H1 (cell line): ENCODE results near the gene MARCKS. TPM values are rescaled to one million over a fixed set of nuclear protein-coding genes. Genes with fewer than 3 reads are reported as not detected.

Experiments
- ASH2L ChIP-seq: fragments of 200-600, 300-600 bp; sonication (generic); IDR thresholded peaks from one replicate; pipeline ENCODE4 v1.7.1; 2017; ENCODE audit warnings: low read length
- BACH1 ChIP-seq: IDR thresholded peaks from 2 replicates; pipeline ENCODE4 v1.6.1; 2012; ENCODE audit warnings: low read length, improper control_type of control experiment
- CHD1 ChIP-seq: IDR thresholded peaks from 2 replicates; pipeline ENCODE4 v1.6.1; 2012; ENCODE audit warnings: low read depth, low read length, improper control_type of control experiment
- CREB1 ChIP-seq: IDR thresholded peaks from 2 replicates; pipeline ENCODE4 v1.6.1; 2012; ENCODE audit warnings: inconsistent platforms
- CTCF ChIP-seq, 3 experiments: IDR thresholded peaks; 1 replicate in 2 of 3; 2 replicates in 1 of 3; pipeline versions ENCODE4 v1.5.1 to v1.6.1; 2011; ENCODE audit warnings: low read length in 3 of 3, mild to moderate bottlenecking in 3 of 3, inconsistent platforms in 2 of 3, low read depth in 1 of 3, moderate library complexity in 1 of 3; ENCODE audit not compliant: insufficient read depth in 1 of 3; ENCODE audit errors: control extremely low read depth in 1 of 3
- EP300 ChIP-seq, 2 experiments: IDR thresholded peaks; 1 replicate in 1 of 2; 2 replicates in 1 of 2; pipeline ENCODE4 v1.6.1; 2011 to 2012; ENCODE audit warnings: low read depth in 2 of 2, low read length in 2 of 2, mild to moderate bottlenecking in 2 of 2, borderline replicate concordance in 1 of 2, inconsistent platforms in 1 of 2, moderate library complexity in 1 of 2
- GABPA ChIP-seq: IDR thresholded peaks from 2 replicates; pipeline ENCODE4 v1.6.1; 2011; ENCODE audit warnings: mild to moderate bottlenecking, low read length, moderate library complexity, borderline replicate concordance; ENCODE audit not compliant: insufficient read depth
- GTF2F1 ChIP-seq: IDR thresholded peaks from 2 replicates; pipeline ENCODE4 v1.6.1; 2012; ENCODE audit warnings: low read depth, low read length, improper control_type of control experiment, borderline replicate concordance
- HDAC2 ChIP-seq, 2 experiments: fragments of 300-600 bp in 1 of 2; sonication (generic) in 1 of 2; IDR thresholded peaks; 2 replicates each; pipeline ENCODE4 v1.6.1; 2011 to 2012; ENCODE audit warnings: low read depth in 2 of 2, low read length in 2 of 2, mild to moderate bottlenecking in 2 of 2, moderate library complexity in 2 of 2, borderline replicate concordance in 1 of 2, inconsistent platforms in 1 of 2
- JUND ChIP-seq: IDR thresholded peaks from 2 replicates; pipeline ENCODE4 v1.6.1; 2011; ENCODE audit warnings: mild to moderate bottlenecking, improper control_type of control experiment, low read length
- KDM5A ChIP-seq: fragments of 200-600 bp; IDR thresholded peaks from 2 replicates; pipeline ENCODE4 v1.7.1; 2012; ENCODE audit warnings: mild to moderate bottlenecking, low read length, inconsistent platforms, mixed read lengths
- PHF8 ChIP-seq: fragments of 200-600 bp; sonication (generic); conservative IDR thresholded peaks from 2 replicates; pipeline ENCODE4 v1.7.1; 2012; ENCODE audit warnings: low read depth, mild to moderate bottlenecking, inconsistent platforms, low read length, moderate library complexity
- POLR2AphosphoS5 ChIP-seq: IDR thresholded peaks from 2 replicates; pipeline ENCODE4 v1.6.1; 2011; ENCODE audit warnings: low read depth, low read length
- RAD21 ChIP-seq, 2 experiments: IDR thresholded peaks in 1 of 2; conservative IDR thresholded peaks in 1 of 2; 2 replicates each; pipeline ENCODE4 v1.6.1; 2011; ENCODE audit warnings: low read depth in 2 of 2, low read length in 2 of 2, improper control_type of control experiment in 1 of 2, inconsistent platforms in 1 of 2, mild to moderate bottlenecking in 1 of 2, moderate library complexity in 1 of 2
- RFX5 ChIP-seq: IDR thresholded peaks from 2 replicates; pipeline ENCODE4 v1.6.1; 2011; ENCODE audit warnings: low read depth, low read length, improper control_type of control experiment, borderline replicate concordance
- SIN3A ChIP-seq, 2 experiments: IDR thresholded peaks in 1 of 2; conservative IDR thresholded peaks in 1 of 2; 2 replicates each; pipeline ENCODE4 v1.6.1; 2011 to 2012; ENCODE audit warnings: low read length in 2 of 2, improper control_type of control experiment in 1 of 2, low read depth in 1 of 2, mild to moderate bottlenecking in 1 of 2
- SP4 ChIP-seq: IDR thresholded peaks from 2 replicates; pipeline ENCODE4 v1.6.1; 2012; ENCODE audit warnings: low read length, inconsistent platforms
- TAF7 ChIP-seq: optimal IDR thresholded peaks from 2 replicates; pipeline ENCODE3; 2011; ENCODE audit warnings: low read depth, mild to moderate bottlenecking, inconsistent platforms, low read length, moderate library complexity, borderline replicate concordance
- TBP ChIP-seq: IDR thresholded peaks from 2 replicates; pipeline ENCODE4 v1.6.1; 2011; ENCODE audit warnings: low read depth, low read length, improper control_type of control experiment
- ZNF274 ChIP-seq: IDR thresholded peaks from 2 replicates; pipeline ENCODE4 v1.7.0; 2012; ENCODE audit warnings: low read length, borderline replicate concordance; ENCODE audit errors: extremely low read depth
- polyA plus RNA-seq, 7 experiments: library from polyadenylated mRNA; depleted of rRNA in 3 of 7; stranded (reverse) in 5 of 7; unstranded in 2 of 7; fragments of >200 nt in 5 of 7; fragments of 200-250 nt in 2 of 7; gene quantifications; 1 replicate in 5 of 7; 2 replicates in 1 of 7; 4 replicates in 1 of 7; pipeline versions ENCODE4 v1.2.1 to v1.2.3, GENCODE V29; 2011 to 2013; ENCODE audit warnings: missing spikeins in 2 of 7, mixed read lengths in 2 of 7
- total RNA-seq: library from RNA; stranded (reverse); fragmentation: NEBNext Ultra II Directional; extraction: Animal tissue kit (Norgen Biotek cat#: 25700); gene quantifications from 2 replicates; pipeline ENCODE4 v1.2.1, GENCODE V29; 2021

Gene MARCKS
- total and polyA plus RNA-seq, 2 of the 8 experiments (the other 6 are each of a cell fraction or from before 2014, with no cell fraction given): 26.6 to 111 TPM

- TF ChIP-seq HDAC2 (IDR thresholded peaks at IDR 0.05; ENCODE audit: borderline replicate concordance in 1 of 2, low read depth in 2 of 2, low read length in 2 of 2): peak in 1 of 2 experiments; percentile 93; a peak in 3 of 4 replicates
- TF ChIP-seq TAF7: peak; percentile 82
- TF ChIP-seq KDM5A: peak; percentile 53; the same call in 1 of the 2 replicates
- peak; percentile 82 for TF ChIP-seq POLR2AphosphoS5
- TF ChIP-seq CHD1: peak; percentile 86
- peak; percentile 79; the same call in 1 of the 2 replicates for TF ChIP-seq JUND
- TF ChIP-seq BACH1: peak; percentile 68
- peak; percentile 84 to 96 for TF ChIP-seq RAD21 (IDR thresholded peaks at IDR 0.05 in 1 of 2, conservative IDR thresholded peaks at IDR 0.05 in 1 of 2; ENCODE audit: low read depth in 2 of 2, low read length in 2 of 2)
- TF ChIP-seq SIN3A (conservative IDR thresholded peaks at IDR 0.05 in 1 of 2, IDR thresholded peaks at IDR 0.05 in 1 of 2; ENCODE audit: low read depth in 1 of 2, low read length in 2 of 2): peak in 1 of 2 experiments; percentile 54; a peak in 1 of 4 replicates
- TF ChIP-seq CREB1: peak; percentile 12; the same call in 1 of the 2 replicates
- no peak for TF ChIP-seq GABPA
- 0 out of 2 replicates have a peak, but pooled peaks have one; percentile 8 for TF ChIP-seq RFX5
- peak; percentile 89 for TF ChIP-seq SP4
- TF ChIP-seq ZNF274: no peak
- peak; percentile 88; the same call in 1 of the 2 replicates for TF ChIP-seq GTF2F1
- TF ChIP-seq CTCF (IDR thresholded peaks at IDR 0.05; ENCODE audit: control extremely low read depth in 1 of 3, insufficient read depth in 1 of 3, low read depth in 1 of 3, low read length in 3 of 3): peak; percentile 79 to 91 (median 82)
- TF ChIP-seq PHF8: peak; percentile 53
- TF ChIP-seq EP300 (IDR thresholded peaks at IDR 0.05; ENCODE audit: borderline replicate concordance in 1 of 2, low read depth in 2 of 2, low read length in 2 of 2): peak in 1 of 2 experiments; percentile 69; a peak in 2 of 3 replicates
- peak; percentile 5 for TF ChIP-seq ASH2L
- peak; percentile 90 for TF ChIP-seq TBP
These were observed 1.6 kb downstream of the MARCKS start (continued) for GRCh38 chr6:113858480-113859348.
